ENCODE results near the gene RADX.

The RADX gene

GRCh38 chrX:106672527-106672926 is 60.7 kb downstream of the RADX start:
- H3K4me3 ChIP-seq (ENCODE audit: insufficient read depth, low read depth, low read length) = no peak overlapping the region
- H3K27me3 ChIP-seq (ENCODE audit: control insufficient read depth, insufficient read depth, low read length, poor library complexity, severe bottlenecking) = no peaks in the 10 kb centered on the region
- no peaks in the 10 kb centered on the region for H3K4me1 ChIP-seq (ENCODE audit: control insufficient read depth, insufficient read depth, low read length)
- no peak overlapping the region for H3K27ac ChIP-seq (ENCODE audit: insufficient read depth, low read depth, low read length, poor library complexity, severe bottlenecking)
- 72 to 77% methylated on average over 4 of the region's 4 CpGs for WGBS, 2 experiments
- H3K9me3 ChIP-seq (ENCODE audit: control insufficient read depth, low read length) = no peaks in the 10 kb centered on the region
- no peaks in the 10 kb centered on the region for H3K36me3 ChIP-seq (ENCODE audit: control insufficient read depth, insufficient read depth, low read length)

GRCh38 chrX:106680716-106681115 is 68.9 kb downstream of the RADX start:
- Histone ChIP-seq H3K9me3 (ENCODE audit: control insufficient read depth, low read length) (no peaks in the 10 kb centered on the region), H3K4me3 (ENCODE audit: insufficient read depth, low read depth, low read length) (no peak overlapping the region), H3K27me3 (ENCODE audit: control insufficient read depth, insufficient read depth, low read length, poor library complexity, severe bottlenecking) (no peaks in the 10 kb centered on the region), H3K27ac (ENCODE audit: insufficient read depth, low read depth, low read length, poor library complexity, severe bottlenecking) (no peak overlapping the region), H3K36me3 (ENCODE audit: control insufficient read depth, insufficient read depth, low read length) (no peaks in the 10 kb centered on the region), H3K4me1 (ENCODE audit: control insufficient read depth, insufficient read depth, low read length) (no peaks in the 10 kb centered on the region)
- WGBS, 2 experiments = 82 to 92% methylated on average over 1 to 2 of the region's 2 CpGs

- 98 to 100% methylated on average over 2 to 3 of the region's 4 CpGs for WGBS, 2 experiments
- H3K27me3 ChIP-seq (ENCODE audit: control insufficient read depth, insufficient read depth, low read length, poor library complexity, severe bottlenecking) = no peaks in the 10 kb centered on the region
- H3K9me3 ChIP-seq (ENCODE audit: control insufficient read depth, low read length) = no peaks in the 10 kb centered on the region
- no peak overlapping the region for H3K4me3 ChIP-seq (ENCODE audit: insufficient read depth, low read depth, low read length)
- H3K4me1 ChIP-seq (ENCODE audit: control insufficient read depth, insufficient read depth, low read length) = no peaks in the 10 kb centered on the region
- no peaks in the 10 kb centered on the region for H3K36me3 ChIP-seq (ENCODE audit: control insufficient read depth, insufficient read depth, low read length)
- no peak overlapping the region for H3K27ac ChIP-seq (ENCODE audit: insufficient read depth, low read depth, low read length, poor library complexity, severe bottlenecking)
Observed at GRCh38 chrX:106684207-106684606, 72.4 kb downstream of the RADX start.

- Histone ChIP-seq H3K36me3 (ENCODE audit: control insufficient read depth, insufficient read depth, low read length) (no peaks in the 10 kb centered on the region), H3K4me3 (ENCODE audit: insufficient read depth, low read depth, low read length) (no peak overlapping the region), H3K4me1 (ENCODE audit: control insufficient read depth, insufficient read depth, low read length) (no peaks in the 10 kb centered on the region), H3K27ac (ENCODE audit: insufficient read depth, low read depth, low read length, poor library complexity, severe bottlenecking) (no peak overlapping the region), H3K27me3 (ENCODE audit: control insufficient read depth, insufficient read depth, low read length, poor library complexity, severe bottlenecking) (no peaks in the 10 kb centered on the region), H3K9me3 (ENCODE audit: control insufficient read depth, low read length) (no peaks in the 10 kb centered on the region)
- 92 to 95% methylated on average over 7 of the region's 7 CpGs for WGBS, 2 experiments
Observed at GRCh38 chrX:106692425-106693065, 80.8 kb downstream of the RADX start.

GRCh38 chrX:106696502-106696901 is 84.7 kb downstream of the RADX start:
- H3K36me3 ChIP-seq (ENCODE audit: control insufficient read depth, insufficient read depth, low read length) = no peaks in the 10 kb centered on the region
- 71 to 87% methylated on average over 3 of the region's 3 CpGs for WGBS, 2 experiments
- no peak overlapping the region for H3K4me3 ChIP-seq (ENCODE audit: insufficient read depth, low read depth, low read length)
- H3K27ac ChIP-seq (ENCODE audit: insufficient read depth, low read depth, low read length, poor library complexity, severe bottlenecking) = no peak overlapping the region
- no peaks in the 10 kb centered on the region for H3K27me3 ChIP-seq (ENCODE audit: control insufficient read depth, insufficient read depth, low read length, poor library complexity, severe bottlenecking)
- H3K4me1 ChIP-seq (ENCODE audit: control insufficient read depth, insufficient read depth, low read length) = no peaks in the 10 kb centered on the region
- no peaks in the 10 kb centered on the region for H3K9me3 ChIP-seq (ENCODE audit: control insufficient read depth, low read length)

- H3K36me3 ChIP-seq (ENCODE audit: control insufficient read depth, insufficient read depth, low read length) = no peaks in the 10 kb centered on the region
- 79 to 80% methylated on average over 3 of the region's 3 CpGs for WGBS, 2 experiments
Observed at GRCh38 chrX:106698693-106699092, 86.9 kb downstream of the RADX start.

GRCh38 chrX:106702636-106703035 is 90.9 kb downstream of the RADX start:
- H3K4me3 ChIP-seq (ENCODE audit: insufficient read depth, low read depth, low read length) = no peak overlapping the region
- no peaks in the 10 kb centered on the region for H3K27me3 ChIP-seq (ENCODE audit: control insufficient read depth, insufficient read depth, low read length, poor library complexity, severe bottlenecking)
- no peaks in the 10 kb centered on the region for H3K36me3 ChIP-seq (ENCODE audit: control insufficient read depth, insufficient read depth, low read length)
- no peaks in the 10 kb centered on the region for H3K9me3 ChIP-seq (ENCODE audit: control insufficient read depth, low read length)
- no peaks in the 10 kb centered on the region for H3K4me1 ChIP-seq (ENCODE audit: control insufficient read depth, insufficient read depth, low read length)
- 100% methylated on average over 1 of the region's 1 CpG; no CpG with 5 or more reads in 1 of the 2 experiments for whole genome bisulfite sequencing, 2 experiments
- no peak overlapping the region for H3K27ac ChIP-seq (ENCODE audit: insufficient read depth, low read depth, low read length, poor library complexity, severe bottlenecking)

More at GRCh38 chrX:106698693-106699092, 86.9 kb downstream of the RADX start:
- H3K27me3 ChIP-seq (ENCODE audit: control insufficient read depth, insufficient read depth, low read length, poor library complexity, severe bottlenecking) = no peaks in the 10 kb centered on the region
- H3K27ac ChIP-seq (ENCODE audit: insufficient read depth, low read depth, low read length, poor library complexity, severe bottlenecking) = no peak overlapping the region
- H3K9me3 ChIP-seq (ENCODE audit: control insufficient read depth, low read length) = no peaks in the 10 kb centered on the region
- no peak overlapping the region for H3K4me3 ChIP-seq (ENCODE audit: insufficient read depth, low read depth, low read length)
- no peaks in the 10 kb centered on the region for H3K4me1 ChIP-seq (ENCODE audit: control insufficient read depth, insufficient read depth, low read length)

GRCh38 chrX:106706466-106706865 is 94.7 kb downstream of the RADX start:
- Histone ChIP-seq H3K9me3 (ENCODE audit: control insufficient read depth, low read length) (no peaks in the 10 kb centered on the region), H3K4me3 (ENCODE audit: insufficient read depth, low read depth, low read length) (no peak overlapping the region), H3K27me3 (ENCODE audit: control insufficient read depth, insufficient read depth, low read length, poor library complexity, severe bottlenecking) (no peaks in the 10 kb centered on the region), H3K4me1 (ENCODE audit: control insufficient read depth, insufficient read depth, low read length) (no peaks in the 10 kb centered on the region), H3K27ac (ENCODE audit: insufficient read depth, low read depth, low read length, poor library complexity, severe bottlenecking) (no peak overlapping the region), H3K36me3 (ENCODE audit: control insufficient read depth, insufficient read depth, low read length) (no peaks in the 10 kb centered on the region)
- WGBS, 2 experiments = 100% methylated on average over 1 to 2 of the region's 3 CpGs

GRCh38 chrX:106707771-106708454 is 96.1 kb downstream of the RADX start:
- H3K27ac ChIP-seq (ENCODE audit: insufficient read depth, low read depth, low read length, poor library complexity, severe bottlenecking) = no peak overlapping the region
- no peaks in the 10 kb centered on the region for H3K27me3 ChIP-seq (ENCODE audit: control insufficient read depth, insufficient read depth, low read length, poor library complexity, severe bottlenecking)
- H3K36me3 ChIP-seq (ENCODE audit: control insufficient read depth, insufficient read depth, low read length) = no peaks in the 10 kb centered on the region
- H3K9me3 ChIP-seq (ENCODE audit: control insufficient read depth, low read length) = no peaks in the 10 kb centered on the region
- H3K4me3 ChIP-seq (ENCODE audit: insufficient read depth, low read depth, low read length) = no peak overlapping the region
- WGBS, 2 experiments = 91 to 94% methylated on average over 2 of the region's 3 CpGs
- no peaks in the 10 kb centered on the region for H3K4me1 ChIP-seq (ENCODE audit: control insufficient read depth, insufficient read depth, low read length)

GRCh38 chrX:106710771-106711170 is 99.0 kb downstream of the RADX start:
- Histone ChIP-seq H3K27me3 (ENCODE audit: control insufficient read depth, insufficient read depth, low read length, poor library complexity, severe bottlenecking) (no peaks in the 10 kb centered on the region), H3K27ac (ENCODE audit: insufficient read depth, low read depth, low read length, poor library complexity, severe bottlenecking) (no peak overlapping the region)

More at GRCh38 chrX:106710771-106711170, 99.0 kb downstream of the RADX start:
- Histone ChIP-seq H3K4me1 (ENCODE audit: control insufficient read depth, insufficient read depth, low read length) (no peaks in the 10 kb centered on the region), H3K9me3 (ENCODE audit: control insufficient read depth, low read length) (no peaks in the 10 kb centered on the region), H3K4me3 (ENCODE audit: insufficient read depth, low read depth, low read length) (no peak overlapping the region), H3K36me3 (ENCODE audit: control insufficient read depth, insufficient read depth, low read length) (no peaks in the 10 kb centered on the region)
